ENCODE results near the gene RHOV.

RHOV gene

GRCh38 chr15:40873694-40874561 is at the start of gene RHOV:
TSS of gene RHOV (minus strand) at chr15:40874234. CDS start at chr15:40874139, 95 bp downstream.
- peak; percentile 62 for DNase-seq

GRCh38 chr15:40923551-40923950 is 49.5 kb upstream of the RHOV start:
- DNase-seq, result no peak

GRCh38 chr15:40922608-40923005 is 48.6 kb upstream of the RHOV start:
- DNase-seq, result no peak

- DNase-seq, result no peak
These were observed 48.0 kb upstream of the RHOV start for GRCh38 chr15:40921949-40922607.

- no peak for DNase-seq
These were observed 44.9 kb upstream of the RHOV start for GRCh38 chr15:40918799-40919392.

- no peak for DNase-seq
These were observed 44.2 kb upstream of the RHOV start for GRCh38 chr15:40918146-40918798.

GRCh38 chr15:40917585-40917984 is 43.6 kb upstream of the RHOV start:
- no peak for DNase-seq

- no peak for DNase-seq
These were observed 41.6 kb upstream of the RHOV start for GRCh38 chr15:40915679-40916078.

- no peak for DNase-seq
These were observed 41.2 kb upstream of the RHOV start for GRCh38 chr15:40915116-40915661.

GRCh38 chr15:40914486-40914885 is 40.5 kb upstream of the RHOV start:
- peak; percentile 44 for DNase-seq

GRCh38 chr15:40914013-40914412 is 40.0 kb upstream of the RHOV start:
- DNase-seq, result no peak

GRCh38 chr15:40912478-40912877 is 38.4 kb upstream of the RHOV start:
- DNase-seq, result no peak

GRCh38 chr15:40911693-40912092 is 37.7 kb upstream of the RHOV start:
- no peak for DNase-seq

- DNase-seq, result no peak
These were observed 37.1 kb upstream of the RHOV start for GRCh38 chr15:40911141-40911540.

- no peak for DNase-seq
These were observed 35.9 kb upstream of the RHOV start for GRCh38 chr15:40909662-40910630.

GRCh38 chr15:40908095-40908494 is 34.1 kb upstream of the RHOV start:
- no peak for DNase-seq

GRCh38 chr15:40906991-40907802 is 33.2 kb upstream of the RHOV start:
- peak; percentile 74 for DNase-seq

- peak; percentile 90 for DNase-seq
These were observed 32.3 kb upstream of the RHOV start for GRCh38 chr15:40906091-40906990.

GRCh38 chr15:40904552-40905201 is 30.6 kb upstream of the RHOV start:
- DNase-seq, result no peak

Measured in RPMI8226 (cell line).